ENCODE data around the gene FAM168A.
"Not testable (repeated sequence)": the region's sequence is repeated elsewhere in the genome, so short reads cannot be mapped to it uniquely, and the experiment has no call there.

The FAM168A gene

GRCh38 chr11:73579641-73580434, 18.1 kb downstream of the FAM168A start:
- peaks cover 16% of the 10 kb centered on the region for H3K4me1 Mint-ChIP-seq
- H3K27ac Mint-ChIP-seq = peak overlapping the region; percentile 63
- no peak overlapping the region for H3K4me3 Mint-ChIP-seq

GRCh38 chr11:73578592-73579185, 19.2 kb downstream of the FAM168A start:
- Mint-ChIP-seq H3K36me3 (no peaks in the 10 kb centered on the region), H3K9me3 (no peaks in the 10 kb centered on the region), H3K4me1 (peaks cover 16% of the 10 kb centered on the region), H3K27ac (no peak overlapping the region), H3K4me3 (no peak overlapping the region)
- ATAC-seq (peak; percentile 88), DNase-seq (ENCODE audit: low spot score in 2 of 2) (no peak)

More at GRCh38 chr11:73579641-73580434, 18.1 kb downstream of the FAM168A start:
- DNase-seq (ENCODE audit: low spot score in 2 of 2) = no peak
- ATAC-seq = no peak
- H3K9me3 Mint-ChIP-seq = no peaks in the 10 kb centered on the region
- no peaks in the 10 kb centered on the region for H3K36me3 Mint-ChIP-seq

- no peaks in the 10 kb centered on the region for H3K9me3 Mint-ChIP-seq
- no peaks in the 10 kb centered on the region for H3K36me3 Mint-ChIP-seq
- ATAC-seq = peak; percentile 45
- H3K27ac Mint-ChIP-seq = no peak overlapping the region
- DNase-seq (ENCODE audit: low spot score in 2 of 2) = no peak
- H3K4me3 Mint-ChIP-seq = no peak overlapping the region
- peaks cover 16% of the 10 kb centered on the region for H3K4me1 Mint-ChIP-seq
These were observed 20.4 kb downstream of the FAM168A start for GRCh38 chr11:73577496-73577917.

- H3K36me3 Mint-ChIP-seq = no peaks in the 10 kb centered on the region
- no peak overlapping the region for H3K27ac Mint-ChIP-seq
- DNase-seq (ENCODE audit: low spot score in 2 of 2) (no peak), ATAC-seq (no peak)
- H3K4me3 Mint-ChIP-seq = no peak overlapping the region
- H3K9me3 Mint-ChIP-seq = no peaks in the 10 kb centered on the region
- peaks cover 16% of the 10 kb centered on the region for H3K4me1 Mint-ChIP-seq
These were observed 21.7 kb downstream of the FAM168A start for GRCh38 chr11:73576185-73576614.

GRCh38 chr11:73571982-73572381, 25.9 kb downstream of the FAM168A start:
- not testable (repeated sequence) for H3K4me1 Mint-ChIP-seq; H3K9me3 Mint-ChIP-seq; H3K4me3 Mint-ChIP-seq; ATAC-seq; H3K27ac Mint-ChIP-seq; H3K36me3 Mint-ChIP-seq; DNase-seq (ENCODE audit: low spot score in 2 of 2)

GRCh38 chr11:73570415-73571114, 27.3 kb downstream of the FAM168A start:
- no peak for ATAC-seq
- DNase-seq (ENCODE audit: low spot score in 2 of 2) = no peak
- Mint-ChIP-seq H3K36me3 (no peaks in the 10 kb centered on the region), H3K4me1 (no peaks in the 10 kb centered on the region), H3K27ac (no peak overlapping the region), H3K4me3 (no peak overlapping the region), H3K9me3 (no peaks in the 10 kb centered on the region)

- Mint-ChIP-seq H3K27ac (no peak overlapping the region), H3K4me3 (no peak overlapping the region), H3K36me3 (no peaks in the 10 kb centered on the region), H3K9me3 (no peaks in the 10 kb centered on the region), H3K4me1 (no peaks in the 10 kb centered on the region)
- ATAC-seq (no peak), DNase-seq (ENCODE audit: low spot score in 2 of 2) (no peak)
These were observed 30.7 kb downstream of the FAM168A start for GRCh38 chr11:73566977-73567755.

- DNase-seq (ENCODE audit: low spot score in 2 of 2) (no peak), ATAC-seq (no peak)
- no peaks in the 10 kb centered on the region for H3K9me3 Mint-ChIP-seq
- no peak overlapping the region for H3K27ac Mint-ChIP-seq
- H3K4me3 Mint-ChIP-seq = no peak overlapping the region
- no peaks in the 10 kb centered on the region for H3K36me3 Mint-ChIP-seq
- no peaks in the 10 kb centered on the region for H3K4me1 Mint-ChIP-seq
These were observed 31.5 kb downstream of the FAM168A start for GRCh38 chr11:73566422-73566821.

GRCh38 chr11:73565804-73566203, 32.1 kb downstream of the FAM168A start:
- no peak overlapping the region for H3K4me3 Mint-ChIP-seq
- DNase-seq (ENCODE audit: low spot score in 2 of 2) = no peak
- H3K9me3 Mint-ChIP-seq = no peaks in the 10 kb centered on the region
- ATAC-seq = no peak
- H3K36me3 Mint-ChIP-seq = no peaks in the 10 kb centered on the region
- no peaks in the 10 kb centered on the region for H3K4me1 Mint-ChIP-seq
- no peak overlapping the region for H3K27ac Mint-ChIP-seq

GRCh38 chr11:73564903-73565302, 33.0 kb downstream of the FAM168A start:
- no peaks in the 10 kb centered on the region for H3K36me3 Mint-ChIP-seq
- no peaks in the 10 kb centered on the region for H3K4me1 Mint-ChIP-seq
- DNase-seq (ENCODE audit: low spot score in 2 of 2) (no peak), ATAC-seq (no peak)
- H3K9me3 Mint-ChIP-seq = no peaks in the 10 kb centered on the region
- no peak overlapping the region for H3K27ac Mint-ChIP-seq
- no peak overlapping the region for H3K4me3 Mint-ChIP-seq

GRCh38 chr11:73563539-73564200, 34.2 kb downstream of the FAM168A start:
- DNase-seq (ENCODE audit: low spot score in 2 of 2) = no peak
- Mint-ChIP-seq H3K36me3 (no peaks in the 10 kb centered on the region), H3K4me3 (no peak overlapping the region), H3K9me3 (no peaks in the 10 kb centered on the region), H3K27ac (no peak overlapping the region), H3K4me1 (no peaks in the 10 kb centered on the region)
- ATAC-seq = no peak

GRCh38 chr11:73559743-73560142, 38.2 kb downstream of the FAM168A start:
- H3K27ac Mint-ChIP-seq = no peak overlapping the region
- peaks cover 5% of the 10 kb centered on the region for H3K4me1 Mint-ChIP-seq

GRCh38 chr11:73556966-73557365, 40.9 kb downstream of the FAM168A start:
- H3K4me1 Mint-ChIP-seq = peaks cover 8% of the 10 kb centered on the region
- no peak overlapping the region for H3K4me3 Mint-ChIP-seq
- no peaks in the 10 kb centered on the region for H3K36me3 Mint-ChIP-seq
- no peak for ATAC-seq
- no peaks in the 10 kb centered on the region for H3K9me3 Mint-ChIP-seq
- H3K27ac Mint-ChIP-seq = no peak overlapping the region
- DNase-seq (ENCODE audit: low spot score in 2 of 2) = no peak

More at GRCh38 chr11:73559743-73560142, 38.2 kb downstream of the FAM168A start:
- ATAC-seq (no peak), DNase-seq (ENCODE audit: low spot score in 2 of 2) (no peak)
- Mint-ChIP-seq H3K9me3 (no peaks in the 10 kb centered on the region), H3K4me3 (no peak overlapping the region), H3K36me3 (no peaks in the 10 kb centered on the region)

- Mint-ChIP-seq H3K4me3 (no peak overlapping the region), H3K27ac (no peak overlapping the region), H3K36me3 (no peaks in the 10 kb centered on the region), H3K9me3 (no peaks in the 10 kb centered on the region), H3K4me1 (peaks cover 17% of the 10 kb centered on the region)
- DNase-seq (ENCODE audit: low spot score in 2 of 2) (no peak), ATAC-seq (no peak)
These were observed 42.3 kb downstream of the FAM168A start for GRCh38 chr11:73555615-73556014.

Data from stimulated activated effector memory CD8-positive, alpha-beta T cell treated with anti-CD3 and anti-CD28 coated beads, Interleukin-12 subunit alpha, Interleukin-12 subunit beta, amount 100 ng/mL, for 72 hours (primary cell).